HUES6 (cell line): ENCODE data around the gene RBM3.

Source experiments
- H3K27ac ChIP-seq: 2 replicates; pipeline ENCODE4 v1.7.0; 2013; ENCODE audit warnings: low read depth, mild to moderate bottlenecking, low read length, inconsistent platforms
- H3K27me3 ChIP-seq: 2 replicates; pipeline ENCODE4 v1.6.1; 2013; ENCODE audit warnings: low read length; ENCODE audit not compliant: control insufficient read depth, insufficient read depth
- H3K36me3 ChIP-seq: 2 replicates; pipeline ENCODE4 v1.6.1; 2013; ENCODE audit warnings: low read length; ENCODE audit not compliant: control insufficient read depth, insufficient read depth
- H3K4me1 ChIP-seq: 2 replicates; pipeline ENCODE4 v1.6.1; 2013; ENCODE audit warnings: low read length; ENCODE audit not compliant: control insufficient read depth, insufficient read depth
- H3K4me3 ChIP-seq: 2 replicates; pipeline ENCODE4 v1.5.1; 2013; ENCODE audit warnings: low read depth, low read length
- H3K9ac ChIP-seq: one replicate; pipeline ENCODE4 v1.6.1; 2013; ENCODE audit warnings: mild to moderate bottlenecking, low read length
- H3K9me3 ChIP-seq: 2 replicates; pipeline ENCODE4 v1.6.1; 2013; ENCODE audit warnings: low read depth, low read length; ENCODE audit not compliant: control insufficient read depth, insufficient read depth

Gene RBM3

DNA sequence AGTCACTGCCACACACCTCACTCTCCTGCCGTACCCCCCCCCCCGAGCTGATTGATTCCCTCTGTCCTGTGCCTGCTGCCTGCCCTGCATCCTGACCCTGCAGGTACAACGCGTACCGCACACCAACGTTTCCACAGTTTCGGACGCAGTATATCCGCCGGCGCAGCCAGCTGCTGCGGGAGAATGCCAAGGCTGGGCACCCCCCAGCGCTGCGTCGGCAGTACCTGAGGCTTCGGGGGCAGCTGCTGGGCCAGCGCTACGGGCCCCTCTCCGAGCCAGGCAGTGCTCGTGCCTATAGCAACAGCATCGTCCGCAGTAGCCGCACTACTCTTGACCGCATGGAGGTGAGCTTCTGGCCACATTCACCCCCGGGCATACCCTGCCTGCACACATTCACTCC is 24.3 kb downstream of the RBM3 start:
- H3K36me3 ChIP-seq, result peaks cover 26% of the 10 kb centered on the region
- H3K4me1 ChIP-seq, result peaks cover 4% of the 10 kb centered on the region; the same call in 1 of the 2 replicates
- no peak overlapping the region for H3K4me3 ChIP-seq
- H3K9ac ChIP-seq, result no peak overlapping the region
- peaks cover 16% of the 10 kb centered on the region; the same call in 1 of the 2 replicates for H3K9me3 ChIP-seq
- H3K27me3 ChIP-seq, result no peaks in the 10 kb centered on the region
- H3K27ac ChIP-seq, result no peak overlapping the region

DNA sequence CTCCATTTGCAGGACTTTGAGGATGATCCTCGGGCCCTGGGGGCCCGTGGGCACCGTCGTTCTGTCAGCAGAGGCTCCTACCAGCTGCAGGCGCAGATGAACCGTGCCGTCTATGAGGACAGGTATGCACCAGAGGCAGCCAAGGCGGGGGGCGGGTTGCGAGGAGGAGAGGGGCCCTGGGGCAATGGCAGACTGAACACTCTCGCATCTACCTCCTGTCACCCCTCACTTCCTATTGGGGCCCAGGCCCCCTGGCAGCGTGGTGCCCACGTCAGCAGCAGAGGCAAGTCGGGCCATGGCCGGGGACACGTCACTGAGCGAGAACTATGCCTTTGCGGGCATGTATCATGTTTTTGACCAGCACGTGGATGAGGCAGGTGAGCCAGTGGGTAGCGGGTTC is 25.1 kb downstream of the RBM3 start:
- Histone ChIP-seq H3K27ac (no peak overlapping the region), H3K36me3 (peaks cover 29% of the 10 kb centered on the region), H3K9ac (no peak overlapping the region), H3K27me3 (no peaks in the 10 kb centered on the region), H3K4me3 (no peak overlapping the region), H3K9me3 (peaks cover 16% of the 10 kb centered on the region; the same call in 1 of the 2 replicates), H3K4me1 (peaks cover 4% of the 10 kb centered on the region; the same call in 1 of the 2 replicates)

DNA sequence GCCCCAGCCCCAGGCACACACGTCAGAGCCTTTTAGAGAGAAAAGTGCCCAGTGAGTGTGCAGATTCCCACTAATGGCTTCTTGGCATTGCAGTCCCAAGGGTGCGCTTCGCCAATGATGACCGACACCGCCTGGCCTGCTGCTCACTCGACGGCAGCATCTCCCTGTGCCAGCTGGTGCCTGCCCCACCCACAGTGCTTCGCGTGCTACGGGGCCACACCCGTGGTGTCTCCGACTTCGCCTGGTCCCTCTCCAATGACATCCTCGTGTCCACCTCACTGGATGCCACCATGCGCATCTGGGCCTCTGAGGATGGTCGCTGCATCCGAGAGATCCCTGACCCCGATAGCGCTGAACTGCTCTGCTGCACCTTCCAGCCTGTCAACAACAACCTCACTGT is 25.9 kb downstream of the RBM3 start:
- H3K9me3 ChIP-seq, result peaks cover 25% of the 10 kb centered on the region; the same call in 1 of the 2 replicates
- H3K27ac ChIP-seq, result no peak overlapping the region
- H3K4me1 ChIP-seq, result peaks cover 4% of the 10 kb centered on the region; the same call in 1 of the 2 replicates
- H3K9ac ChIP-seq, result no peak overlapping the region
- no peaks in the 10 kb centered on the region for H3K27me3 ChIP-seq
- peaks cover 38% of the 10 kb centered on the region for H3K36me3 ChIP-seq
- H3K4me3 ChIP-seq, result no peak overlapping the region

DNA sequence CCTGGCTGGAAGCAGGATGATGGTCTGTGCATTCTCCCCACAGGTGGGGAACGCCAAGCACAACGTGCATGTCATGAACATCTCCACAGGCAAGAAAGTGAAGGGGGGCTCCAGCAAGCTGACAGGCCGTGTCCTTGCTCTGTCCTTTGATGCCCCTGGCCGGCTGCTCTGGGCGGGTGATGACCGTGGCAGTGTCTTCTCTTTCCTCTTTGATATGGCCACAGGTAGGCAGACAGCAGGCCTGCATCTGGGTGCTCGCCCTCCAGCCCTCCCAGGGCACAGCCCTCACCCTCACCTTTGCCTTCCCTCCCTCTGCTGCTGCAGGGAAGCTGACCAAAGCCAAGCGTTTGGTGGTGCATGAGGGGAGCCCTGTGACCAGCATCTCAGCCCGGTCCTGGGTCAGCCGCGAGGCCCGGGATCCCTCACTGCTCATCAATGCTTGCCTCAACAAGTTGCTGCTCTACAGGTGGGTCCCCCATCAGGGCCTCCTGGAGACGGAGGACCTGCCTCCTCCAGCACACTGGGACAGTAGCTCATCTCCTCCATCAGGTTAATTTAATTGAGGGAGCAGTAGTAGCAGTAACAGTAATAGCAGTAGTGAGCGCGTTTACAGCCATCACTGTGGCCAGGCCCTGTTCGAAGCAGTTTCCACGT is 27.6 kb downstream of the RBM3 start:
- peaks cover 28% of the 10 kb centered on the region; the same call in 1 of the 2 replicates for H3K9me3 ChIP-seq
- H3K27ac ChIP-seq, result no peak overlapping the region
- peaks cover 40% of the 10 kb centered on the region for H3K36me3 ChIP-seq
- no peaks in the 10 kb centered on the region for H3K27me3 ChIP-seq
- no peak overlapping the region for H3K4me3 ChIP-seq
- H3K9ac ChIP-seq, result no peak overlapping the region
- peaks cover 4% of the 10 kb centered on the region; the same call in 1 of the 2 replicates for H3K4me1 ChIP-seq

DNA sequence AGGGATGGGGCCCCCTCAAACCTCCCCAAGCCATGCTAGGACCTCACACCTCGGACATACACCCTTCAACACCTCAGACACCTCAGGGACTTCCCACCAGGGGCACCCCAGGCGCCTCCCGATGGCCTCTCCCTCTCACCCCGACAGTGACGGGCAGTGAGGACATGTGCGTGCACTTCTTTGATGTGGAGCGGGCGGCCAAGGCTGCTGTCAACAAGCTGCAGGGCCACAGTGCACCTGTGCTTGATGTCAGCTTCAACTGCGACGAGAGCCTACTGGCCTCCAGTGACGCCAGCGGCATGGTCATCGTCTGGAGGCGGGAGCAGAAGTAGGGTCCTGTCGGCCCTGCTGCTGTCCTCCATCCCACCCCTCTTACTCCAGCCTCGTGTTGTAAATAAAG is 30.4 kb downstream of the RBM3 start:
- Histone ChIP-seq H3K4me1 (no peaks in the 10 kb centered on the region), H3K9ac (no peak overlapping the region), H3K27ac (no peak overlapping the region), H3K9me3 (peaks cover 17% of the 10 kb centered on the region; the same call in 1 of the 2 replicates), H3K4me3 (no peak overlapping the region), H3K36me3 (peaks cover 37% of the 10 kb centered on the region), H3K27me3 (no peaks in the 10 kb centered on the region)

DNA sequence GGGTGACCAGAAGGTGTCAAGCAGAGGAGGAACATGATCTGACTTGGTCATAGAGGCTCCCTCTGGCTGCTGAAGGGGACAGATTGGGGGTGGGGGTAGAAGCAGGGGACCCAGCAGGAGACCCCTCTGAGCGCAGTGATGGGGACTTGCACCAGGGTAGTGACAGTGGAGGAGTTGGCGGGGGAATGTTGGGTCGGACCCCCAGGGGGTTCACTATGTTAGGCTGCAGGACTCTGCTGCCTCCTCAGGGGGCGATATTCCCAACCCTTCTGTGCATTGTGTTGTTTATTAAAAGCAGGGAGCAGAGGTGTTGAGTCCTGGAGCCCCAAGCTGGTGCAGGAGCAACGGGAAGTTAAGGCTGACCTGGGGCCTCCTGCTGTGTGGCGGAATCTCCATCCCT is 31.8 kb downstream of the RBM3 start:
- H3K4me1 ChIP-seq, result no peaks in the 10 kb centered on the region
- H3K4me3 ChIP-seq, result no peak overlapping the region
- H3K9me3 ChIP-seq, result peaks cover 12% of the 10 kb centered on the region; the same call in 1 of the 2 replicates
- no peak overlapping the region for H3K27ac ChIP-seq
- H3K9ac ChIP-seq, result no peak overlapping the region
- no peaks in the 10 kb centered on the region for H3K27me3 ChIP-seq
- H3K36me3 ChIP-seq, result peaks cover 27% of the 10 kb centered on the region

DNA sequence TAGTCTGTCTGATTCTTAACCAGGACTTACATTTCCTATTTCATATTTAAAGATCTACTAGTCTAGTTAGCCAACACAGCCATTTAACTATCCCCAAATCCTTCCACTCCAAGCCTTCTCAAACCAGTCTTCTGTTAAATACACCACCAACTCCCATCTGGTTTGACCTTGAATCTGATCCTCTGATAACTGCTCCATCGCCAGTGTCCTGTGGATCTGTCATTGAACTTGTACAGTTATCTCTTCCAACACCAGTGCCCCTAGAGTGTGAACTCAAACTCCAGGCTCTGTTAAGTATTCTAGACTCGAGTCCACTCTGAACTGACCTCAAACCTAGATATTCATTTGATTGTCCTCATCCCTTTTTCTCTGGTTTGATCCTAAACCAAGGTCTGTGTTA is 37.4 kb downstream of the RBM3 start:
- Histone ChIP-seq H3K27me3 (no peaks in the 10 kb centered on the region), H3K9me3 (peaks cover 2% of the 10 kb centered on the region; the same call in 1 of the 2 replicates), H3K4me3 (no peak overlapping the region), H3K27ac (no peak overlapping the region), H3K9ac (no peak overlapping the region), H3K4me1 (no peaks in the 10 kb centered on the region), H3K36me3 (no peaks in the 10 kb centered on the region)

DNA sequence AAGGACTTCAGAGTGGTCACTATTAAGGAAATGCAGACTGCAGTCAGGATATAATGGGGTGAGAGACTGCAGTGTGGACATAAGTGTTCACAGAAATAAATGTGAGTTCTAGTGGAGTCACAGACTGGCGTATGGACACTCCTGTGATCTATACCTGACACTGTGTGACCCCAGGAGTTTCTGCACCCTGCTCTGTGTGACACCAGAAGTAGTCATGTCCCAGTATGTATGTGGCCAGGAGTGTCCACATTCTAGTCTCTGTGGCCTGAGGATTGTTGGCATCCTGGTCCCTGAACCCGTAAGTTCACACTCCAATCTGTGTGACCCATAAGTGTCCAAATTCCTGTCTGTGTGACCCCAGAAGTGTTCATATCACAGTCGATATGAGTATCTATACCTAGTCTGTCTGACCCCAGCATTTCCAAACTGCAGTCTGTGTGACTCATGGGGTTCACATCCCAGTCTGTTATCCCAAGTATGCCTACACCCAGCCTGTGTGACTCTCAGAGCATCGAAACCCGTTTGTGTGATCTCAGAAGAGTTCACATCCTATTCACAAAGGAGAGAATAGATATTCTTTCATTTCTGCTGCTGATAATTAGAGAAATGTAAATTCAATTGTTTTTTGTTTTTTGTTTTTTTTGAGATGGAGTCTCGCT is 39.3 kb downstream of the RBM3 start:
- H3K9me3 ChIP-seq, result peaks cover 5% of the 10 kb centered on the region; the same call in 1 of the 2 replicates
- no peak overlapping the region for H3K4me3 ChIP-seq
- H3K27ac ChIP-seq, result no peak overlapping the region
- H3K27me3 ChIP-seq, result no peaks in the 10 kb centered on the region
- no peak overlapping the region for H3K9ac ChIP-seq
- H3K4me1 ChIP-seq, result no peaks in the 10 kb centered on the region
- no peaks in the 10 kb centered on the region for H3K36me3 ChIP-seq

DNA sequence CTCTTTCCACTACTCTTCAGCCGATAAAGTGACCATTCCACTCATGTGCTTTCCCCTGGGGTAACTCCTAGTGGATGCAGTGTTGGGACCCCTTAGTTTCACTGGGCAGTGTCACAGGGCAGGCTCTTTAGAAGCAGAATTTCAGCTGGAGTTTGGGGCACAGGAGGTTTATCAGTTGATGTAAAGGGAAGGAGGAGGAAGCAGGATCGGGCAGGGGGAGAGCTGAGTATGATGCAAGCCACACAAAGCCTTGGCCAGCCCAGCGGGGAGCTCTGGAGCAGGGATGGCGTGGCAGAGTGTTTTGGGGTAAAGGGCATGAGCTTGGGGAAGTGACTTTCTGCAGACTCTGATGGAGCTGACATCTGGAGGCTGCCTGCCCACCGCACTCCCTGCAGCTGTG is 42.3 kb downstream of the RBM3 start:
- Histone ChIP-seq H3K4me1 (no peaks in the 10 kb centered on the region), H3K36me3 (no peaks in the 10 kb centered on the region), H3K27me3 (no peaks in the 10 kb centered on the region), H3K4me3 (no peak overlapping the region), H3K9ac (no peak overlapping the region), H3K27ac (no peak overlapping the region), H3K9me3 (peaks cover 11% of the 10 kb centered on the region; the same call in 1 of the 2 replicates)

DNA sequence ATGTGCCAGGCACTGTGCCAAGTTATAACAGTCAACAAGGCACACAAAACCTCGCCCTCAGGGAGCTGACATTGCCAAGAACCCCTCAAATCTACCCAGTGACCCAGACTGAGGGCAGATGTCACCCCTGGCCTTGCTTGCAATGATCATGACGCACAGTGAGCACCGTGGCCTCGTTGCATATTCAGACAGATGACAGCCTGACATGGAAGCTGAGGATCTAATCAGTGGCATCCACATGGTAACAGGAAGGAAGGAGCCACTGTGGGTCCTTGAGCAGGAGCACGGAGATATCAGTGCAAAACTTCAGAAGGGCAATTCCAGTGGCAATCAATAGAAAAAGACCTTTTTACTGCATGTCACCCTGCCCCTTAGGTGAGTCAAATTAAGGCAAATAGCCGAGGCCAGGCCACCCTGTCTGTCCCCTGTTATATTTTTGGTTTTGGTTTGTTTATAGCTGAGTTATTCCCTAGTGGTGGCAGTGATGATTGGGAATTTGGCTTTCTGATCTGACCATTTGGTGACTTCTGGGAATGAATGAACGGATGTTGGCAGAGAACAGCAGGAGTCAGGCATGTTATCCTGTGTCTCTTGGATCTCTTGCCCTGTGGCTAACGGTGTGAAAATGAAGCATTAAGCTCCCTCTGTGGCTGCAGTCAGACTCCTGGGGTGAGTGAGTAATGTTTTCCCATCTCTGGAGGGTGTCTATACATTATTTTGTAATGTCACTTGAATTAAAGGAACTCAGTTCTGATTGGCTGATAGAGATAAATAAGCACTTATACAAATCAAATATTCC is 43.5 kb downstream of the RBM3 start:
- Histone ChIP-seq H3K4me1 (no peaks in the 10 kb centered on the region), H3K4me3 (no peak overlapping the region), H3K27ac (no peak overlapping the region), H3K36me3 (no peaks in the 10 kb centered on the region), H3K9ac (no peak overlapping the region), H3K27me3 (no peaks in the 10 kb centered on the region), H3K9me3 (peaks cover 11% of the 10 kb centered on the region; the same call in 1 of the 2 replicates)
